ENCODE results near the gene ANP32D.

GRCh38 chr12:48454667-48455066, 17.7 kb upstream of the ANP32D start:
- TF ChIP-seq CTCF (IDR thresholded peaks at IDR 0.05) (no peak), POLR2A (IDR thresholded peaks at IDR 0.05) (no peak), POLR2AphosphoS5 (IDR thresholded peaks at IDR 0.05) (no peak)

Data from breast epithelium (tissue), 3 donors.